ENCODE data around the gene FYN.
"Not testable (repeated sequence)": the region's sequence is repeated elsewhere in the genome, so short reads cannot be mapped to it uniquely, and the experiment has no call there.

FYN gene
- total RNA-seq, result 5.4 to 35.8 (median 12.3) reads per million in 18 experiments

DNA sequence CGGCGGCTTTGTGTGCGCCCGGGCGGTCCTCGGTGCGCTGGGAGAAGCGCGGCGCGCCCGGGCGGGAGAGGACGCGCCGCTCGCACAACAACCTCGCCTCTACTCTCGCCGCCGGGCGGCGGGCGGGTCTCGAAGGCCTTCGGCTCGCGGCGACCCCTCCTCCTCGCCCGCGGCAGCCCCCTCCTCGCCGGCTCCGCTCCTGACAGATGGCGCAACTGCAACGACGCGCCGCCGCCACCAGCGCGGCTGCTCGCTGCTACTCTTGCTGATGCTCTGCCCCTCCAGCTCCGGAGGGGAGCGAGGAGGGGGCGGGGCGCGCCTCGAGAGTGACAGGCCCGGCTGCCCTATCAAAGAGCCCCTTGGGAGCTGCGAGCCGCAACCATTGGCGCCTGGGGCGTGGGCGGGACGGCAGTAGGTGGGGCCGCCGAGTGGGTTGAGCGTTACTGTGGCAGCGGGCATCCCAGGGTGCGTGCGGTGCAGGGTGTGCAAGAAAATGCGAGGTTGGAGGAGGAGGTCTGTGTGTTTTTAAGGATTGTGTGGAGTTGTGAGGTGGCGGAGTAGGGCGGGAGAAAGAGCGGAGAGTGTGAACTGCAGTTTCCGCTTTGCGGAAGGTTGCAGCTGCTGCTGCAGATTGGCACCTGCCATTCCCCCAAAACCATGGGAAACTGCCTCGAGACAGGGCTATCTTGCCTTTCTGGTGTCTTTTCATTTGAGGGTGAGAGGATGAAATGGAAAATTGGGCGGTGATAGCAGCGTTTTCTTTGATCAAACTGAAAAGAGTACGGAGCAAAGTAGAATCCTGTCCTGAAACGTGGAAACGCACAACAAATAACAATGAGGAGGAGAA is at the start of gene FYN:
FYN (minus strand) TSS at position 275 of the 847 bp plus-strand sequence. CDS start 153,401 bp downstream, outside the sequence.
- DNase-seq, result peak; percentile 97 to 98

DNA sequence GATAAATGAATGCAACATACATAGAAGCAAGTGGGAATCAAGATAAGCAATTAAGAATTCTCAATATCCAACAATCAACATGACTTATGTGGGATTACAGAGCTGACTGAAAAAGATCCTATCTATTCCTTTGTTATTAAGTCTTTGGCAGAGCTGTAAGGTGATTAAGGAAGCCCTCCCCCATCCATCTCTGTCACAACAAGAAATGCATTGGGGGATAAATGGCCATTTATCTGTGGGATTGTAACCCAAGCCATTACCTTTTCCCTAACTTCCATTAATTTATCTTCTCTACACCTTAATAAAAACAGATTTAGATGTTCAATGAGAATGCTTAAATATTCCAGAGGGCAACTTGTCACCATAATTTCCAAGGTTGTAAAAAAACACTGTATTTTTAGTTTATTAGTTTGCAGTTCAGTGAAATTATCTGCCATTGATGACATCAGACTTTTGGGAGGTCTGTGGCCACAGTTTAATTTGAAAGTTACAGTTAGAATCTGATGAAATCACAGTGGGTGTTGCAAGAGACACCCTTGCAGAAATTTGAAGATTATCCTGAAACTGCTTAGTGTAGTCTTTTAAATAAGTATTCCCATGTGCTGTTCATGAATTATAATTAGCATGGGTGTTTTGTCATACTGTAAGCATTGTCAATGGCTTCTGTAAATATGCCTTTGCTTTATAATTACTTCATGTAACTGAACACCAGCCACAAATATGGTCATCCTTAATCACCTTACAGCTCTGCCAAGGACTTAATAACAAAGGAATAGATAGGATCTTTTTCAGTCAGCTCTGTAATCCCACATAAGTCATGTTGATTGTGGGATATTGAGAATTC is 49.4 kb upstream of the FYN start:
- DNase-seq, result peak; percentile 48 to 76

DNA sequence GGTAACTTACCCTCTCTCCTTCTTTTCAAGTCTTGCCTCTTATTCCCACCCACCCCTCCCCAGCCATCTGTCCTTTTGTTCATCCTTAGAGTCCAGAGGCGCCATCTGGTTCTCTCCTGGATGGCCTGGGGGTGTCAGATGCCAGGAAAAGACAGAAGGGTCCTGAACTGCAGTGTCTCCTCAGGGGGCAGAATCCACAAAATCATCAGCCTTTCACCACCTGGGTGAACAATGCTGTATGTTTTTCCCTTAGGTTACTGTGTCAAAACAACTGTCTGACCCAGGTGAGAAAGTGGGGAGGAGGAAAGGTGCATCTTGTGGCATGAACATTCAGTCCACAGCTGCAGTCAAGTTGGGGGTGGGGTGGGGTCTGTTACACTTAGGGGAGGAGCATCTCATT is 47.9 kb upstream of the FYN start:
- no peak for DNase-seq

DNA sequence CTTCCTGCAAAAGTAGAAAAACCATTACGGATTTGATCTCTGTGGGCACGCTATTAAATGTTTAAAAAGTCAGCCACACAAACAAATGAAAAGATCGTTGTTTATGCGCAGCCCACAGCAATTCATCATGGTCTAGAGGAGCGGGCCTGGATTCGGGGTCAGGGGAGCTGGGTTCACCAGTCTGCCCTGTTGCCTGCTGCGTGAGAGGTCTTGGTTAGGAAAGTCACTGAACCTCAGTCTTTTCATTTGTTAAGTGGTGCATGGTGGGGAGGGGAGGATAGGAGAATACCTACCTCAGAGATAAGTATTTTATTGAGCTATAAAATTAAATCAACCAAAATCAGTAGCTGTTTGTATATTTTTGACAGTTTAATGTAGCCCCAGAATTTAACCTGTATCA is 47.3 kb upstream of the FYN start:
- DNase-seq, result no peak

DNA sequence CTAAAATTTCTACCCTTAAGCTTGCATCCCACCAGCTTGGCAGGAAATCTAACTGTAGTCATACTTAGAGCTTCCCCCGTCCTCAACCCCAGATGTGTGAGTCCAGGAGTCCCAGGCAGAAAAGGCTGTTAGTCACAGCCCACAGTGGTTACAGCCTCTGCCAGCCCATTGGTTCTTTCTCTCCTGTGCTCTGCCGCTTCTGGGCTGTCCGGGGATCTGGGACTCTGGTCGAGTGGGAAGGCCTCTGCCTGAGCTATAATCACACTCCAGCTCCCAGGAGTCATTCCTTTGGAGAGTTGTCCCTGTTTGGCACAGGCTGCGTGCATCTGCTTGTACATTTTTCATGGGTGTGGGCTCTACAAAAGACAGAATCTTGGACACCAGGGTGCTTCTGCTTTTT is 45.6 kb upstream of the FYN start:
- DNase-seq, result no peak

DNA sequence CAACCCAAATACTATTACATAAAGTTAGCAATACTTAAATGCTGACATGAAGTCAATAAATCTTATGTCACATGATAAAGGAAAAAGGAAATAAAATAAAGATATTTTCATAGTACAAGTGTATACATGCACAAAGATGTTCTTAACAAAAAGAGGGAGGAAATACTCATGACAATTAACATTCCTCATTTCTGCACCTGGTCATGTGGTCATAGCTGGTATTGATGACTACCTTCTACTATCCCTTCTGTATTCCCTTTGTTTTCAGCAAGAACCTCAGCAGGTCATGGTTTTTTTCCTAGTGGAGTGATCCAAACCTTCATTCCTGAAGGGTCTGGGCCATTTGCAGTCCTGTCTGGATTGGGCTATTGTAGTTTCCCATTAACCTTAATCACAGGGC is 43.5 kb upstream of the FYN start:
- no peak for DNase-seq

DNA sequence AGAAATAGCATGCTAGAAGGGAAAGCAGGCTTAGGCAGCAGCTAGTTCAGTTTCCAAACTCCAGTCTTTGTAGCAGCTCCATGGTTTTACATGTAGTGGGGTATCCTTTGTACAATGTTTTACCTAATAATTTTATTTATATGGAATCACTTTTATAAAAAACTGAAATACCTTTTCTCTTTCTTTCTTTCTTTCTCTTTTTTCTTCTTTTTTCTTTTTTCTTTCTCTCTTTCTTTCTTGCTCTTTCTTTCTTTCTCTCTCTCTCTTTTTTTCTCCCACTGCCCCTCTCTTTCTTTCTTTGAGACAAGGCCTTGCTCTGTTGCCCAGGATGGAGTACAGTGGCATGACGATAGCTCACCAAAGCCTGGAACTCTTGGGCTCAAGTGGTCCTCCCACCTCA is 41.4 kb upstream of the FYN start:
- DNase-seq, result no peak

DNA sequence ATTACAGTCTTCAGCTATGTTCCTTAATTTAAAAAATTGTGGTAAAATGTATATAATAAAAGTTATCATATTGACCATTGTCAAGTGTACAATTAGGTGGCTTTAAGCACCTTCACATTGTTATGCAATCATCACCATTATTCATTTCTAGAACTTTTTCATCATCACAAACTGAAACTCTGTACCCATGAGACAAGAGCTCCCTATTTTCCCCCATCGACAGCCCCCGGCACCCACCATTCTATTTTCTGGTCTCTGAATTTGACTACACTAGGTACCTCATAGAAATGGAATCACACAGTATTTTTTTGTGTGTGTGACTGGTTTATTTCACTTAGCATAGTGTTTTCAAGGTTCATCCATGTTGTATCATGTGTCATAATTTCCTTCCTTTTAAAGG is 39.7 kb upstream of the FYN start:
- DNase-seq, result no peak

DNA sequence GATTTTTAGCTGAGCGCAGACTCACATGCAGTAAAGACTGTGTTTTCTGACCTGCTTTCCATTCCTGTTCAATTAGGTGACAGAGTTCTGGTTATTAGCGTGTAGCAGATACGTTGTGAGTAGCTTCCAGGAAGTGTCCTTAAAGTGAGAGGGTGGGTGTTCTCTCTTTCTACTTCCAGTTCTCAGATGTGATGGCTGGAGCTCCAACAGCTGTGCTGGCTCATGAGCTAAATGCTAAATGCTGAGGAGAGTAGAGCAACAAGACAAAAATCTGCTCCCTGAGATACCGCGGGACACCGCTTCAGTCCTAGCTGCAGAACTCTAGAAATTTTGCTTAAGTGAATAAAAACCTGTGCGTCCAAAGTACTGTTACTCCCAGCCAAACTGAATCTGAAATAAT is 38.2 kb upstream of the FYN start:
- no peak for DNase-seq

DNA sequence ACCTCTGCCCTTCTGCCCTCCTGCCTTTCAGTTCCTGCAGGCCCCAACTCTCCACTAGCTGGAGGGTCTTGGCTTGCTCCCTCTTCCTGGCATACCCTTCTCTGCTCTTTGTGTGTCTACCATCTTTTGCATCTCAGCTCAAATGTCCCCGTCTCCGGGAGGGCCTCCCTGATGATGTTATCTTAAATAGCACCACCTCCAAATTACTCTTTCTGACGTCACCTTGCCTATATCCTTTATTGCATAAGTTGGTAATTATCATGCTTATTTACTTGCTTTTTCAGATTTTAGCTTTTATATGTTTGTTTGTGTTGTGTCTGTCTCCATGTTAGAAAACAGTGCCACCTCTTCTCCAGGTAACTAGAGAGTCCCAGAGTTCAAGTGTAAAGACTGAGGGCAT is 36.0 kb upstream of the FYN start:
- no peak for DNase-seq

DNA sequence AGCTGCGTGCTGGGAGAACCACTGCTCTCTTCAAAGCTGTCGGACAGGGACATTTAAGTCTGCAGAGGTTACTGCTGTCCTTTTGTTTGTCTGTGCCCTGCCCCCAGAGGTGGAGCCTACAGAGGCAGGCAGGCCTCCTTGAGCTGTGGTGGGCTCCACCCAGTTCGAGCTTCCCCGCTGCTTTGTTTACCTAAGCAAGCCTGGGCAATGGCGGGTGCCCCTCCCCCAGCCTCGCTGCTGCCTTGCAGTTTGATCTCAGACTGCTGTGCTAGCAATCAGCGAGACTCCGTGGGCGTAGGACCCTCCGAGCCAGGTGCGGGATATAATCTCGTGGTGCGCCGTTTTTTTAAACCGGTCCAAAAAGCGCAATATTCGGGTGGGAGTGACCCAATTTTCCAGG is 35.1 kb upstream of the FYN start:
- DNase-seq, result not testable (repeated sequence)

DNA sequence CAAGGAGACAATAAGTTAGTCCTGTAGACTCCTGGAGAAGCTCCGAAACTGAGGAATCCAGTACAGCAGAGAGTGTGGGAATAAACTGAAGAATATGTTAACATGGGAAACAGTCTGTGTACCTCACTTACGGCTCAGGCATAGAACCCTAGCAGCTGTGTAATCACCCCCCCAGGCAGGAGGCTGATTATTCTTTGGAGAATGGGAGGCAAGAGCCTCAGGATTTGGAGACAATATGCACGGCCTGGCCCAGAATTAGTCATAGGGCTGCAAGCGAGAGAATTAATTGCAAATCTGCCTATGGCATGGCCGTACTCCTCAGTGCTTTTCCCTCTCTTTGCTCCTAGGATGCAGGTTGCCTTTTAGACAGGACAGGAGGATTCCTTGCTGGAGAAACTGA is 27.5 kb upstream of the FYN start:
- no peak for DNase-seq

DNA sequence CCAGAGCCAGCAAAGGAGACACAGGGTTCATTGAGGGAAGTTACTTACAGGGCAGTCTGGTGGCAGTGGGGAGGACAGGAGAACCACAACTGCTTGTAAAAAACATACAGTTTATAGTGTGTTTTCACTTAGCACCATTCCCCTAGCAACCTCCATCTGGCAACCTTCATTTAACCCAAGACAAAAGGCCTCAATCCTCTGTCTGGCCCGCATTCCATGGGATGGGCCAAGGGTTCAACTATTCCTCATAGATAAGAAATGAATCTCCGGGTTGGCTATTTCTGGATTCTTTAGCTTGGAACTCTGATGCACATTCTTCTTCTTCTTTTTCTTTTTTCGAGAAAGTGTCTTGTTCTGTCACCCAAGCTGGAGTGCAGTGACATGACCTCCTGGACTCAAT is 26.3 kb upstream of the FYN start:
- DNase-seq, result no peak

DNA sequence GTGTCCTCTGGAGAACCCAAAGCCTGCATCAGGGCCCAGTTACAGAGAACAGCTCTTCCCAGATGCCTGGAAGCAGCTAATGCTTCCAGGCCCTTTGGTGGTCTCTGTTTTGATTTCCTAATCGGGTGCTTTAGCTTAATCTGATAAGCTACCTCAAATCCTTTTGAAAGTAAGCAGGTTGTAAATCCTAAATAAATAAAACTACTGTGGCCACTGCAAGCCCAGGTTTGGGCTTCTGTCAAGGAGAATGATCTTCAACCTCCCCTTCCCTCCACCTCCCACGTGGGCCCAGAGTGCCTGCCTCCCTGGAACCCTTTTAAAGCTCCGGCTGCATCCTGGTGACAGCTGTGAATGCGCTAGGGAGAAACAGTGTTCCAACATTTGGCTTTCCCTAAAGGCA is 25.2 kb upstream of the FYN start:
- no peak for DNase-seq

DNA sequence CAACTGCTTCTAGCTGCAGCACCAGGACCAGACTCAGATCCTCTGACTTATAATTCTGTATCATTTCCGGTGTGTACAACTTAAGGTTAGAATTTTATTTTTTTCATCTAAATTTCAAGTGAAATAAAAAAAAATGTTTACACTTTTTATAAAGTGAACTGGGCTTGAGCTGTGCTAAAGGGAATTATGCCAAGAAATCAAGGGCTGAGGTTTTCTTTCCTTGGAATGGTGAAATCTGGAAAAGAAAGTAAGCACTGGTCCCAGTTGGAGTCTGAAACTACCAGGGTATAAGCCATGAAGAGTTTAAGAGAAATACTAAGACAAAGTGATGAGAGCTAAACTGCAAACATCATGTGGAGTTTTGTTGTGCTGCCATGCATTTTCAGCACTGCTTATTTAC is 21.7 kb upstream of the FYN start:
- no peak for DNase-seq

DNA sequence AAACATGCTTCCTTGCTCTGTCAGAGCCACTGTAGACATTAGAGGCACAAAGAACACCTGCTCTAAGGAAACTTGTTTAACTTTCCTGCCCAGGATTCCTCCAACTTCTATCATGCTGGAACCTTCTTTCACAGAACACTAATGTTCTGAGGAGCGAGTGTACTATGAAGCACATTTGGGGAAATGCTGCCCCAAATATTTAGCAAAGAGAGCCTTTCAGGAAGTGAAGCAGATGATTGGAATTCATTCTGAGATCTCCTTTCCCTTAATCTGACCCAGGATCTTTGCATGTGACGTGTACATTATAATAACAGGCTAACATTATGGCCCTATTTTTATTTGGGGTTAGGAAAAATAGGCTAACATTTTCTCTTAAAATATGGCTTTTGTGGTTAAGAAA is 21.0 kb upstream of the FYN start:
- no peak for DNase-seq

DNA sequence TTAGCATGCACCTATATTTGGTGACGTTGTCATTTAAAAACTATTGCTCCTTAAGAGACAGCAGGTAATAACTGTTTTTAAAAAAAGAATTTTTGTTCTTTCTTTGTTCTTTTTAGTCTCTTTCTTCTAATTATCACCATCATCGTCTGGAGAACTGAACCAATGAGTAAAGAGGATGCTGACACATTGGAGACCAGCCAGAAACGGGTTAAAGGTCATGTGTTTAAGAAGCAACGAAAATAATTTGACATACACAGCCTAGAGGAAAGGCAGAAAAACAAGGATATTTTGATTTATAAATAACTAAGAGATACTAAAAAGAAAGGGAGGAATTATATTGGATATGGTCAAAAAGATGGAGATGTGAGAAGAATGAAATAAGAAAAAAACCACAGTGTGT is 19.2 kb upstream of the FYN start:
- DNase-seq, result no peak

DNA sequence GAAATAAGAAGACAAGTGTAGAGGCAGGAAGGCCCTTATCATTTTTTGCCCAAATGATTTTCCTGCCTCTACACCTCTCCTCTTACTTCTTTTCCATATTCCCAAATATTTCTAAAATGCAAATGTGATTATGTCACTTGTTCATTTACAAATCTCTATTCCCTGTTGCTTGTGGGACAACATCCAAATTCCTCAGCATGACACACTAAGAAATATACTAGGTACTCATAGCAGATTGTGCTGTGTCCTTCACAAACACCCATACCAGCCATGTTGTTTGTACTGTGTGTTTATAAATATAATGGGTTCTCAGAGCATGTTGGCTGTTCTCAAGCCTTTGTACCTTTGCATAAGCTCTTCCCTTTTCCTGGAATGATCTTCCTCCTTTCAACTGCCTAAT is 17.7 kb upstream of the FYN start:
- DNase-seq, result no peak

DNA sequence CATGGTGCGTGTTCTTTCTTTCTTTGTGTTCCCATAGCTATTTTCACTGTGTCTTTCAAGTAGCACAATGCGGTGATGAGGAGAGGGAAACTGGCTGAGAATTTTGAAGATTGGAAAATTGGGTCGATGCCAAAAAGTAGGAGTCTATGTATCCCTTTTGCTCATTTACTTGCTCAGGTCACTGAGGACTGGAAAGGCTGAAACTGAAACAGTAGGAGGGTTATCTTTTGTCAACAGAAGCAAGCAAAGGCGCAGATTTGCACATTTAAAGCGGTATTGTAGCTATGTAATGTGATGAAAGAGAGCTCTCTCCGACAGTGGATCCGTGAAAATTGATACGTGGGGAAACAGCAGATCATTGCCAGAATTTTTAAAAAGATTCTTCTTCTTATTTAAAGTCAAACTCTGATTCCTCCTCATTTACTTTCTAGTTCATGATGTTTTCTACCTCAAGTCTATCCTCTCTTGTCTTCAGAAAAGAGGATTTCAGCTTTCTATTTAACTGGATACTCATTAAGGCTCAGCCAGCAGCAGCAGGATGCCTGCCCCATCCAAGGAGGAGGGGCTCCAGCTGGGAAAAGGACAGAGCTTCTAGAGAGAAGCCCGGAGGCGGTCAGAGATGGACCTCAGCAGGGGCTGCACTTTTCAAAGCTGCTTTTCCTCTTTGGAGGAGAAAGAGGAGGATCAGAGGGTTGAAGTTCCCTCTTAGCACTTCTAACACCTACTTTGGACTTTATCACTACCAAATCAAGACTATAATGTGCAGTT is 15.9 kb upstream of the FYN start:
- DNase-seq, result no peak

DNA sequence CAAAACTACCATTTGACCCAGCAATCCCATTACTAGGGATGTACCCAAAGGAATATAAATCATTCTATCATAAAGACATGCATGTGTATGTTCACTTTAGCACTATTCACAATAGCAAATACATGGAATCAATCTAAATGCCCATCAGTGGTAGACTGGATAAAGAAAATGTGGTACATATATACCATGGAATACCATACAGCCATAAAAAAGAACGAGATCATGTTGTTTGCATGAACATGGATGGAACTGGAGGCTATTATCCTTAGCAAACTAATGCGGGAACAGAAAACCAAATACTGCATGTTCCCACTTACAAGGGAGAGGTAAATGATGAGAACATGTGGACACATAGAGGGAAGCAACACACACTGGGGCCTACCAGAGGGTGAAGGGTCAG is 13.5 kb upstream of the FYN start:
- not testable (repeated sequence) for DNase-seq

DNA sequence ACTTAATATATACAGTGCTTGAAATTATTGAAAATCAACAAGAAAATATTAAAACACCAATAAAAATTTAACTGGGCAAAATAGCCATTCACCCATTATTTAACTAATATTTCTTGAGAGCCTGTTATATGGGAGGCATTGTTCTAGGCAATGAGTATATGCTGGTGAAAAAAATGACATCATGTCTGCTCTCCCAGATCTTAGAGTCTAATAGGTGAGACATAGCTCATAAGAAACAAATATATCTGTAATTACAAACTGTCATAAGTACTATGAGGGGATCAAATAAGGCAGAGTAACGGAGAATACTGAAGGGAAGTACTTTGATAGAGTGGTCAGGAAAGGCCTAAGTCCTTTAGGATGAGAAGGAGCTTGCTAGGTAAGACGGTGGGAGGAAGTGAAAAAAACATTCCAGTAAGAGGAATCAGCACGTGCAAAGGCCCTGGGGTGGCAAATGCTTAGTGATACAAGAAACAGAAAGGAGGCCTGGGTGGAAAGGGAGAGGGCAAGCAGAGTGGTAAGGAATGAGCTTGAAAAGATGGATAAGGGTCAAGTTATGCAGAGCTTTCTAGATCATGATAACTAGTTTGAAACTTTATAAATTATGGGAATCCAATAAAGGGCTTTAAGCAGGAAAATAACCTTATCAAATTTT is 12.2 kb upstream of the FYN start:
- no peak for DNase-seq

DNA sequence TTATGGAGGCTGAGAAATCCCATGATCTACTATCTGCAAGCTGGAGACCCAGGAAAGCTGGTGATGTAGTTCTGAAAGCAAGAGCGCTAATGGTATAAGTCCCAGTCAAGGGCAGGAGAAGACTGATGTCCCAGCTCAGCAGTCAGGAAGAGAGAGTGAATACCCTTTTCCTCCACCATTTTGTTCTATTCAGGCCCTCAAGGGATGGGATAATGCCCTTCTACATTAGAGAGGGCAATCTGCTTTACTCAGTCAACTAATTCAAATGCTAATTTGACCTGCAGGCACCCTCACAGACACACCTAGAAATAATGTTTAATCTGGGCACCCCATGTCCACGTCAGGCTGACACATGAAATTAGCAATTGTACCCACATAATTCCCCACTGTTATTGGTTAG is 10.8 kb upstream of the FYN start:
- no peak for DNase-seq
